CD14-positive monocyte (primary cell): Measurements from ENCODE around the gene WIPF2. TPM values are rescaled to one million over a fixed set of nuclear protein-coding genes. Genes with fewer than 3 reads are reported as not detected.

ENCODE experiments used
- DNase-seq, 3 donors: peaks; one replicate each; pipeline ENCODE4 v3.0.0-alpha.2; 2011 to 2022
- H2AFZ ChIP-seq: 2 replicates; pipeline ENCODE4 v1.6.0; 2012; ENCODE audit warnings: mild to moderate bottlenecking, low read depth, low read length, inconsistent platforms; ENCODE audit not compliant: insufficient read depth, poor library complexity, severe bottlenecking
- H3K27ac ChIP-seq, 2 donors: 1 replicate in 1 of 2; 2 replicates in 1 of 2; pipeline ENCODE4 v1.5.1; 2012 to 2013; ENCODE audit warnings: low read length in 2 of 2, control low read depth in 1 of 2, inconsistent platforms in 1 of 2, low read depth in 1 of 2, mild to moderate bottlenecking in 1 of 2
- H3K27me3 ChIP-seq, 2 donors: one replicate each; pipeline versions ENCODE4 v1.6.0 to v1.6.1; 2011 to 2013; ENCODE audit warnings: low read length in 2 of 2; ENCODE audit not compliant: control insufficient read depth in 2 of 2, insufficient read depth in 2 of 2
- H3K36me3 ChIP-seq, 2 donors: replicated peaks in 1 of 2; 1 replicate in 1 of 2; 2 replicates in 1 of 2; pipeline versions ENCODE4 v1.5.1 to v1.6.1; 2012 to 2013; ENCODE audit warnings: low read length in 2 of 2, control low read depth in 1 of 2, inconsistent platforms in 1 of 2, mild to moderate bottlenecking in 1 of 2; ENCODE audit not compliant: insufficient read depth in 2 of 2, control insufficient read depth in 1 of 2
- H3K4me1 ChIP-seq, 2 donors: 1 replicate in 1 of 2; 2 replicates in 1 of 2; pipeline versions ENCODE4 v1.5.1 to v1.6.1; 2012 to 2013; ENCODE audit warnings: low read length in 2 of 2, control low read depth in 1 of 2, inconsistent platforms in 1 of 2, mild to moderate bottlenecking in 1 of 2, moderate library complexity in 1 of 2; ENCODE audit not compliant: insufficient read depth in 2 of 2, control insufficient read depth in 1 of 2
- H3K4me2 ChIP-seq: replicated peaks from 2 replicates; pipeline ENCODE3; 2012; ENCODE audit warnings: low read length, moderate library complexity, mild to moderate bottlenecking; ENCODE audit not compliant: poor library complexity, severe bottlenecking; ENCODE audit errors: extremely low read depth
- H3K4me3 ChIP-seq, 3 experiments: fragments of 200-600 bp in 1 of 3; sonication (generic) in 1 of 3; replicated peaks in 1 of 3; 1 replicate in 2 of 3; 2 replicates in 1 of 3; pipeline ENCODE4 v1.5.1; 2011 to 2013; ENCODE audit warnings: low read length in 3 of 3, mild to moderate bottlenecking in 3 of 3, control low read depth in 2 of 3, low read depth in 2 of 3, inconsistent platforms in 1 of 3, moderate library complexity in 1 of 3
- H3K79me2 ChIP-seq: 2 replicates; pipeline ENCODE4 v1.6.0; 2012; ENCODE audit warnings: mild to moderate bottlenecking, control low read depth, inconsistent platforms, low read length, moderate library complexity; ENCODE audit not compliant: insufficient read depth
- H3K9ac ChIP-seq: 2 replicates; pipeline ENCODE4 v1.6.0; 2017; ENCODE audit warnings: low read length, mild to moderate bottlenecking; ENCODE audit not compliant: insufficient read depth, poor library complexity, severe bottlenecking
- H3K9me3 ChIP-seq, 2 donors: replicated peaks in 1 of 2; 1 replicate in 1 of 2; 2 replicates in 1 of 2; pipeline versions ENCODE4 v1.5.1 to v1.6.1; 2012 to 2013; ENCODE audit warnings: low read length in 2 of 2, control low read depth in 1 of 2; ENCODE audit not compliant: control insufficient read depth in 1 of 2, insufficient read depth in 1 of 2
- H4K20me1 ChIP-seq: 2 replicates; pipeline ENCODE4 v1.6.0; 2012; ENCODE audit warnings: mild to moderate bottlenecking, low read length, control low read depth, moderate library complexity; ENCODE audit not compliant: insufficient read depth
- H3K27ac Mint-ChIP-seq, 7 donors: one replicate each; pipeline ENCODE4 v1.8.0; 2020; ENCODE audit warnings: mild to moderate bottlenecking in 7 of 7, mixed read lengths in 7 of 7, moderate library complexity in 6 of 7, inconsistent platforms in 2 of 7
- H3K27me3 Mint-ChIP-seq, 3 donors: one replicate each; pipeline ENCODE4 v1.8.0; 2021 to 2022; ENCODE audit warnings: low read depth in 3 of 3, mild to moderate bottlenecking in 3 of 3, mixed read lengths in 3 of 3, moderate library complexity in 3 of 3, inconsistent platforms in 1 of 3
- H3K36me3 Mint-ChIP-seq, 2 donors: one replicate each; pipeline ENCODE4 v1.8.0; 2020; ENCODE audit warnings: mixed read lengths in 2 of 2, inconsistent platforms in 1 of 2, mild to moderate bottlenecking in 1 of 2
- H3K4me1 Mint-ChIP-seq: one replicate; pipeline ENCODE4 v1.8.0; 2020; ENCODE audit warnings: mild to moderate bottlenecking, mixed read lengths
- H3K4me3 Mint-ChIP-seq, 2 donors: one replicate each; pipeline ENCODE4 v1.8.0; 2020; ENCODE audit warnings: mild to moderate bottlenecking in 2 of 2, mixed read lengths in 2 of 2, moderate library complexity in 1 of 2
- H3K9me3 Mint-ChIP-seq, 7 donors: one replicate each; pipeline ENCODE4 v1.8.0; 2020 to 2022; ENCODE audit warnings: mixed read lengths in 7 of 7, mild to moderate bottlenecking in 6 of 7, moderate library complexity in 6 of 7, inconsistent platforms in 2 of 7
- WGBS: methylation state at CpG from one replicate; pipeline ENCODE4 v1.1.5; 2013; ENCODE audit warnings: missing lambda C conversion rate; ENCODE audit not compliant: insufficient coverage; 5-methylcytosine and 5-hydroxymethylcytosine counted together
- intact Hi-C, 2 donors: fragments of 100-400 bp; cut with micrococcal nuclease; formaldehyde crosslinking; loops; one replicate each; pipeline versions ENCODE4 v1.15.0 to v1.15.1; 2023
- polyA plus RNA-seq, 3 donors: library from polyadenylated mRNA; depleted of rRNA in 1 of 3; unstranded in 2 of 3; stranded (reverse) in 1 of 3; fragments of 300-500 nt in 2 of 3; fragments of >200 nt in 1 of 3; fragmentation: Illumina TruSeq in 2 of 3; gene quantifications; 1 replicate in 2 of 3; 2 replicates in 1 of 3; pipeline ENCODE4 v1.2.3, GENCODE V29; 2012 to 2021
- TF ChIP-seq, protein P1 (sequence below): fragments of 200-600 bp; IDR thresholded peaks from one replicate; pipeline ENCODE4 v1.8.0; 2022; ENCODE audit warnings: antibody characterized with exemption, mild to moderate bottlenecking

Gene WIPF2
- polyA plus RNA-seq, 3 donors: 5.2 to 9.7 (median 8.4) TPM

DNA sequence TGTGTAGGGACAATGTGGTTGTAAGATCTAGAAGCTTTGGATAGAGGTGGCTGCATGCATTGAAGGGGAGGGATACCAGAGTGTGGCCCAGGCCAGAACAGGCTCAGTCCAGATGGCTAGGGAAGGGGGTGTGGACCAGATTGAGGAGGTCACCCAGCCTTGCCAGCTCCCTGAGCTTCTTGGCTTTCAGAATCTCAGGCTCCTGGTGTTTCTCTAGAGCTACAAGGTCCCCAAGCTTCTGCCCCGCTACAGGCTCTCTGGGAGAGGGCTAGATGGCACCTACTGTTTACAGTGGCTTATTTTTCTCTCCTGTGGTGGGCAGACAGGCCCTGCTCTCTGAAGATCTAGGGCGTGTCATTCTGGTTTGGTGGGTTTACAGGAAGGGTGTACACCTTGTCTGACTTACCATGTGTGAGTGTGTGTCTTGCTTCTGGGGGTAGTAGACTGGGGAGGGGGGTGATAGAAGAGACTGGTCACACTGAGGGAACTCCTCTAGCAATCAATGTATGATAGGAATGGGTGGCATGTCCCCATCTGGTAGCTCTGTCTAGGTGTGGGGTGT lies 90.9 kb downstream of the WIPF2 start:
- H3K79me2 ChIP-seq: peaks cover 5% of the 10 kb centered on the region
- no peak for DNase-seq
- no peaks in the 10 kb centered on the region for H3K9me3 ChIP-seq
- H2AFZ ChIP-seq: no peak overlapping the region
- no CpG with 5 or more reads among the region's 2 CpGs for WGBS
- Mint-ChIP-seq H3K4me1 (peaks cover 9% of the 10 kb centered on the region), H3K9me3 (peaks cover 0 to 2% (median 0%) of the 10 kb centered on the region in 7 donors), H3K27ac (peak overlapping the region in 1 of 7 donors; percentile 75), H3K36me3 (peaks cover 0 to 7% of the 10 kb centered on the region in 2 donors), H3K27me3 (peaks cover 0 to 8% (median 8%) of the 10 kb centered on the region in 3 donors), H3K4me3 (peak overlapping the region in 1 of 2 donors; percentile 11)
- peaks cover 74 to 84% of the 10 kb centered on the region in 2 donors for H3K4me1 ChIP-seq
- peaks cover 25% of the 10 kb centered on the region for H4K20me1 ChIP-seq
- H3K36me3 ChIP-seq: no peaks in the 10 kb centered on the region
- H3K27me3 ChIP-seq: no peaks in the 10 kb centered on the region
- no peak overlapping the region for H3K9ac ChIP-seq
- intact Hi-C loops: loop anchor here (5.0 to 10.0 kb wide), 2 partner anchors 32 to 225 kb away; no protein-coding TSS in a partner anchor
- TF ChIP-seq, protein P1, sequence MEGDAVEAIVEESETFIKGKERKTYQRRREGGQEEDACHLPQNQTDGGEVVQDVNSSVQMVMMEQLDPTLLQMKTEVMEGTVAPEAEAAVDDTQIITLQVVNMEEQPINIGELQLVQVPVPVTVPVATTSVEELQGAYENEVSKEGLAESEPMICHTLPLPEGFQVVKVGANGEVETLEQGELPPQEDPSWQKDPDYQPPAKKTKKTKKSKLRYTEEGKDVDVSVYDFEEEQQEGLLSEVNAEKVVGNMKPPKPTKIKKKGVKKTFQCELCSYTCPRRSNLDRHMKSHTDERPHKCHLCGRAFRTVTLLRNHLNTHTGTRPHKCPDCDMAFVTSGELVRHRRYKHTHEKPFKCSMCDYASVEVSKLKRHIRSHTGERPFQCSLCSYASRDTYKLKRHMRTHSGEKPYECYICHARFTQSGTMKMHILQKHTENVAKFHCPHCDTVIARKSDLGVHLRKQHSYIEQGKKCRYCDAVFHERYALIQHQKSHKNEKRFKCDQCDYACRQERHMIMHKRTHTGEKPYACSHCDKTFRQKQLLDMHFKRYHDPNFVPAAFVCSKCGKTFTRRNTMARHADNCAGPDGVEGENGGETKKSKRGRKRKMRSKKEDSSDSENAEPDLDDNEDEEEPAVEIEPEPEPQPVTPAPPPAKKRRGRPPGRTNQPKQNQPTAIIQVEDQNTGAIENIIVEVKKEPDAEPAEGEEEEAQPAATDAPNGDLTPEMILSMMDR: no peak
- peak overlapping the region; percentile 90 for H3K4me2 ChIP-seq
- H3K27ac ChIP-seq: no peak overlapping the region
- H3K4me3 ChIP-seq: peak overlapping the region in 1 of 3 experiments; percentile 80

DNA sequence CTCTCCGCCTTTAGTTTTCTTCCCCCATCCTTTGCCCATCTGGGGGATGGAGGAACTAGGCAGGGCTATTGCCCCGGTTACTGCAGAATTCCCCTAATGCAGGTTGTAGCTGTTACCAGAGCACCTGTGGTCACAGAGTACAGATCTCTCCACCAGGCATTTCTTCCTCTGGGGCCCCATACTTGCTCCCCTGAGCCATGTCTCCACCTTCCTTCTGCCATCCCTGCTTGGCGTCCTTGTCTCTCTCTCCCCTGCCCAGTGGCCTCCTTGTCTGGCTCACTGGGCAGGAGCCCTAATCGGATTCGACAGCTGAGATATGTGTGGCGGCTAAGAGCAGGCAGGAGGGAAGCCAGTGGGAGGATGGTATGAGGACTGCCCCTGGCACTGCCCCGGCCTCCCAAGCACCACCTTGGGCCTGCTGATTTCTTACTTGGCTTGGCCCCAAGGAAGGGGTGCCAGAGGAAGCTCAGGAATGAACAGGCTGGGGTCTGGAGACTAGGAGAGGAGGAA lies 91.8 kb downstream of the WIPF2 start:
- intact Hi-C loops: no loop called here
- Histone ChIP-seq H3K36me3 (no peaks in the 10 kb centered on the region), H3K79me2 (peaks cover 5% of the 10 kb centered on the region), H4K20me1 (peaks cover 29% of the 10 kb centered on the region), H3K4me2 (peak overlapping the region; percentile 21), H3K9ac (no peak overlapping the region), H3K27me3 (no peaks in the 10 kb centered on the region), H3K4me1 (peaks cover 83 to 93% of the 10 kb centered on the region in 2 donors), H3K9me3 (no peaks in the 10 kb centered on the region), H3K27ac (peak overlapping the region in 1 of 2 donors; percentile 49), H2AFZ (no peak overlapping the region), H3K4me3 (peak overlapping the region in 1 of 3 experiments; percentile 26)
- Mint-ChIP-seq H3K4me3 (peak overlapping the region in 1 of 2 donors; percentile 48), H3K36me3 (peaks cover 0 to 7% of the 10 kb centered on the region in 2 donors), H3K9me3 (peaks cover 0 to 2% (median 0%) of the 10 kb centered on the region in 7 donors), H3K27ac (peak overlapping the region in 2 of 7 donors; percentile 42 to 84), H3K4me1 (peaks cover 18% of the 10 kb centered on the region), H3K27me3 (peaks cover 0 to 10% (median 8%) of the 10 kb centered on the region in 3 donors)
- DNase-seq: no peak
- 74% methylated on average over 5 of the region's 7 CpGs for WGBS
- TF ChIP-seq, protein P1: no peak
